ENCODE results near the gene GPC5. TPM values are rescaled to one million over a fixed set of nuclear protein-coding genes. Genes with fewer than 3 reads are reported as not detected.

The GPC5 gene
- total and polyA plus RNA-seq, 7 donors = 0.23 TPM; not detected in 6

DNA sequence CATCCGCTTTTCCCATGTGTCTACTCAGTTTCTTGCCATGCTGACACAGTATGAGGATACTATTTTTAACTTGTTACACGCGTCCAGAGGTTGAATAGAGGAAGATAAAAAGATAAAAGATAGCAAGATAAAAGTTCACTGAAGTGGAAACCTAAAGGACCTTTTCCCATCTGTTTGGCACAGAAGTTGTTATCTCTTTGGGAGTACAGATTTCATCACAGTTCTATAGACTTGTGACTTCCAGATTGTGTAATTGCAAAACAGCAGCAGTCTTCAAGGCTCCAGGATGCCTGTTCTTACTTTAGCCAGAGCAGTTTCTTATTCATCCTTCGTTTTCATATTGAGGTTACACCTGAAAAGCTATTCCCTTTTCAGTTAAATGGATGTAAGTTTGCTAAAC, 369.2 kb downstream of the GPC5 start:
- no peaks in the 10 kb centered on the region for H3K9me3 ChIP-seq
- DNase-seq (no peak), ATAC-seq (no peak)
- TF ChIP-seq, protein P1, sequence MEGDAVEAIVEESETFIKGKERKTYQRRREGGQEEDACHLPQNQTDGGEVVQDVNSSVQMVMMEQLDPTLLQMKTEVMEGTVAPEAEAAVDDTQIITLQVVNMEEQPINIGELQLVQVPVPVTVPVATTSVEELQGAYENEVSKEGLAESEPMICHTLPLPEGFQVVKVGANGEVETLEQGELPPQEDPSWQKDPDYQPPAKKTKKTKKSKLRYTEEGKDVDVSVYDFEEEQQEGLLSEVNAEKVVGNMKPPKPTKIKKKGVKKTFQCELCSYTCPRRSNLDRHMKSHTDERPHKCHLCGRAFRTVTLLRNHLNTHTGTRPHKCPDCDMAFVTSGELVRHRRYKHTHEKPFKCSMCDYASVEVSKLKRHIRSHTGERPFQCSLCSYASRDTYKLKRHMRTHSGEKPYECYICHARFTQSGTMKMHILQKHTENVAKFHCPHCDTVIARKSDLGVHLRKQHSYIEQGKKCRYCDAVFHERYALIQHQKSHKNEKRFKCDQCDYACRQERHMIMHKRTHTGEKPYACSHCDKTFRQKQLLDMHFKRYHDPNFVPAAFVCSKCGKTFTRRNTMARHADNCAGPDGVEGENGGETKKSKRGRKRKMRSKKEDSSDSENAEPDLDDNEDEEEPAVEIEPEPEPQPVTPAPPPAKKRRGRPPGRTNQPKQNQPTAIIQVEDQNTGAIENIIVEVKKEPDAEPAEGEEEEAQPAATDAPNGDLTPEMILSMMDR (IDR thresholded peaks at IDR 0.05) = no peak
- WGBS, 3 donors = 50 to 61% (median 61%) methylated on average over 4 of the region's 4 CpGs
- intact Hi-C loops (cut with DNase I) = no loop called here
- no peaks in the 10 kb centered on the region for H3K36me3 ChIP-seq (ENCODE audit: insufficient read depth in 1 of 2, low read depth in 1 of 2)
- H3K4me3 ChIP-seq = no peak overlapping the region
- no peaks in the 10 kb centered on the region for H3K4me1 ChIP-seq
- H3K27me3 ChIP-seq (ENCODE audit: insufficient read depth in 3 of 3, low read length in 2 of 3) = no peaks in the 10 kb centered on the region
- no peak overlapping the region for H3K27ac ChIP-seq

DNA sequence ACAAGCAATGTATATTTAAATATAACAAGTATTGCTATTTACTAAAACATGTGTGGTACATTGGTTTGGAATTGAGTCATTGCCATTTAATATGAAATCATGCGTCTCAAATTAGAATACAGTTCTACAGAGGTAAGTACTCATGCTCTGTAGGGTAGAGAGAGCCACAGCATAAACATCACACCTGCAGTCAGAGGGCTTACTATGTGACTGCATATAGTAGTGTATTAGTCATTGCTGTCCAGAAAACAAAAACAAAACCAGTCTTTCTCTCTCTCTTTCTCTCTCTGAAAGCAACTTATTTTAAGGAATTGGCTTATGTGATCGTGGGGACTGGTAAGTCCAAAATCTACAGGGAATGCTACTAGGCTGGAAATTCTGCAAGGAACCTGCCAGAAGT, 370.3 kb downstream of the GPC5 start:
- TF ChIP-seq, protein P1 (IDR thresholded peaks at IDR 0.05) = no peak
- Histone ChIP-seq H3K4me3 (no peak overlapping the region), H3K27ac (no peak overlapping the region), H3K9me3 (no peaks in the 10 kb centered on the region), H3K36me3 (ENCODE audit: insufficient read depth in 1 of 2, low read depth in 1 of 2) (no peaks in the 10 kb centered on the region), H3K4me1 (no peaks in the 10 kb centered on the region), H3K27me3 (ENCODE audit: insufficient read depth in 3 of 3, low read length in 2 of 3) (no peaks in the 10 kb centered on the region)
- intact Hi-C loops (cut with DNase I) = no loop called here
- 75 to 80% (median 78%) methylated on average over 2 of the region's 2 CpGs for WGBS, 3 donors
- DNase-seq = no peak
- ATAC-seq = no peak

- H3K27me3 ChIP-seq (ENCODE audit: insufficient read depth in 3 of 3, low read length in 2 of 3) = no peaks in the 10 kb centered on the region
- no peak for ATAC-seq
- no peaks in the 10 kb centered on the region for H3K4me1 ChIP-seq
- no peak for DNase-seq
- H3K4me3 ChIP-seq = no peak overlapping the region
- no peaks in the 10 kb centered on the region for H3K36me3 ChIP-seq (ENCODE audit: insufficient read depth in 1 of 2, low read depth in 1 of 2)
- 0 to 86% (median 47%) methylated on average over 1 of the region's 1 CpG for WGBS, 3 donors
- intact Hi-C loops (cut with DNase I) = no loop called here
- TF ChIP-seq, protein P1 (IDR thresholded peaks at IDR 0.05) = no peak
- H3K9me3 ChIP-seq = no peaks in the 10 kb centered on the region
- no peak overlapping the region for H3K27ac ChIP-seq
Observed at GRCh38 chr13:91771229-91771628, 372.8 kb downstream of the GPC5 start.

DNA sequence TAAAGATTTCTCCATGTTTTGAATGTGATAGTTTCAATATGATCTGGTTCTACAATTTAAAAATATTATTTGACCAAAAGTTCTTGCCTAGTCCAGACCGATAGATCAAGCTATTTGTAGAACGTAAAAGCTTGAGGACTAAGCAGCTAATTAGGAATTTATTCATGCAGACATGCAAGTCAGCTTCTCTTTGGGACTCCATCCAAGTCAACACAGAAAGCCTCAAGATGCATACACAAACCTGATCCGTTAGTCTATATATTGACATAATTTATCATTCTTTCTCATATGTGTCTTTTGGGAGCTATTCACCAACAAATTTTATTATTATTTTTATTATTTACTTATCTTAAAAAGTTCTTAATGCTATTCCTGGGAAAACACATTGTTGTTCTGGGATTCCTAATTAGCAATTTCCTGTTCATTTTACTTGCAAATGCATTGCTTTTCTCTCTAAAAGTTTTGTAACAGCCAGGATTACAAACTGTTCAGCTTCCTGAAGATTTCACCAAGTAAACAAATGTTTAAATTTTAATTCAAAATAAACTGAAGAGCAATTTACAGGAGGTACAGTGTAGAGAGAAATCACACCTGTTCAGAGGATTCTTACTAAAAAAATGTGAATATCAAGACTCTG, 375.3 kb downstream of the GPC5 start:
- no peak overlapping the region for H3K27ac ChIP-seq
- H3K36me3 ChIP-seq (ENCODE audit: insufficient read depth in 1 of 2, low read depth in 1 of 2) = no peaks in the 10 kb centered on the region
- DNase-seq (no peak), ATAC-seq (no peak)
- H3K4me1 ChIP-seq = no peaks in the 10 kb centered on the region
- WGBS, 3 donors = 37 to 57% (median 57%) methylated on average over 3 of the region's 3 CpGs
- TF ChIP-seq, protein P1 (IDR thresholded peaks at IDR 0.05) = no peak
- intact Hi-C loops (cut with DNase I) = no loop called here
- H3K27me3 ChIP-seq (ENCODE audit: insufficient read depth in 3 of 3, low read length in 2 of 3) = no peaks in the 10 kb centered on the region
- no peak overlapping the region for H3K4me3 ChIP-seq
- H3K9me3 ChIP-seq = no peaks in the 10 kb centered on the region

DNA sequence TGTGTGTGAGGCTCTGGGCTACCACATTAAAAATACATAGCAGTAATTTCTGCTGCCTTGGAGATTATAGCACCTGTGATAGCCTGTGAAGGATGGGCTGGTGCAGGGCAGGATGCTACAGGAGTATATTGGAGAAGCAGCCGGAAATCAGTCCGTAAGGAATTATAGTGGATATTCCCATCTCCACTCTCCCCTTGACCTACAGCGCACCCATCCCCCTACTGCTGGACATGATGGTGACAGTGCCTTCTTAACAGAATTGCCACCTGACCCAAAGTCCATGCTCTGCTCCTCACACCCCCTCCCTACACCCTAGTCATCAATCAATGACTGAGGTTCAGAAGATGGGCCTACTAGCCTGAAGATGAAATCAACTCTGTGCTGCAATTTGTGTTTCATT, 376.0 kb downstream of the GPC5 start:
- WGBS, 3 donors = 92 to 96% (median 93%) methylated on average over 3 of the region's 3 CpGs
- no peak for ATAC-seq
- no peak for DNase-seq
- Histone ChIP-seq H3K4me3 (no peak overlapping the region), H3K4me1 (no peaks in the 10 kb centered on the region), H3K36me3 (ENCODE audit: insufficient read depth in 1 of 2, low read depth in 1 of 2) (no peaks in the 10 kb centered on the region), H3K27ac (no peak overlapping the region), H3K9me3 (no peaks in the 10 kb centered on the region), H3K27me3 (ENCODE audit: insufficient read depth in 3 of 3, low read length in 2 of 3) (no peaks in the 10 kb centered on the region)
- intact Hi-C loops (cut with DNase I) = no loop called here
- TF ChIP-seq, protein P1 (IDR thresholded peaks at IDR 0.05) = no peak
